Stimulated activated CD8-positive, alpha-beta memory T cell treated with anti-CD3 and anti-CD28 coated beads, Interleukin-2, amount 100 ng/mL, for 48 hours (primary cell): Measurements from ENCODE around the gene COLQ.

Experiments
- DNase-seq, 2 donors: peaks; one replicate each; pipeline ENCODE4 v3.0.0-alpha.2; 2020; ENCODE audit warnings: low read depth in 2 of 2

Gene COLQ

DNA sequence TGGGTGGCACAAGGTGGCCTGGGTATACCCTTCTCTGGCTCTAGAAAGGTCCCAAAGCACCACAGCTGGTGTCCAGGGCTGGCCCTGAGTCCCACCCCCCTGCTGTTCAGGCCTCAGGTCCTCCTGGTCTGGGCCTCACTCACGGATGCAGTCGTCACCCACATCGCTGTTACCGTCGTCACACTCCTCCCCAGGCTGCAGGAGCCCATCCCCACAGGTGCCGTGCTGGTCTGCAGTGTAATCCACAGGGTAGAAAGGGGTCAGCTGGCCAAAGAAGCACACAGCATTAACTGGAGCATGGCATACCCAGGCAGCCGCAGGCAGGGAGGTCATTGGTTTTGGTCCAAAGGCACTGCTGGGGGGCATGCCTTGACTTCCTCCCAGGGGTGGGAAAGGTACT lies 65.8 kb downstream of the COLQ start:
- DNase-seq = no peak

- no peak for DNase-seq
Measured at GRCh38 chr3:15454965-15455364, 66.5 kb downstream of the COLQ start.

DNA sequence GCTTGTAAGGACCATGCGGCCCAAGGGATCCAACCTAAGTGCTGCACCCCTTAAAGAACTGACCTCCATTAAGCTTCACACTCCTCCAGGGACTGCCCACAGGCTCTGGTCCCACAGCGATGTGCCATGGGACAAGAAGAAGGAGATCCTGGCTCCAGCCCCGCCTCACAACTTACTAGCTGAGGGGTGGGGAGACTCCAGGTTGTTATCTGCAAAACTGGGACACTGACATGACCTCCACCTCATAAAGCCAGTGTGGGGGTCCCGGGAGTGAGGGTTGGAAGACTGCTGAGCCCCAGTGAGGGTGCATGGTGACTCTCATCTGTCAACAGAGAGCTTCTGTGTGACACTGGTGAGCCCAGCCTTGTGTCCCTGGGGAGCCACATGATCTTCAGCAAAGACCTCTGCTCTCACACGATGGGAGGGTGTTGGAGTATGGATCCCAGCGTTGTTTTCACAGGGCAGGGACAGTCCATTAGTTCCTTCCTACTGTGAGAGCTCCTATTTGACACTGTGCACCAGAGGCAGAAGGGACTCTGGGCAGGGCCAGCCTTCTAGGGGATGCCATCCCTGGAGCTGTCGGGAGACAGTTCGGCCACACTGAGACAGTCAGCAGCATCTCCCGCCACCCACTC lies 67.4 kb downstream of the COLQ start:
- no peak for DNase-seq

GRCh38 chr3:15453501-15453900 lies 68.0 kb downstream of the COLQ start:
- DNase-seq = no peak

DNA sequence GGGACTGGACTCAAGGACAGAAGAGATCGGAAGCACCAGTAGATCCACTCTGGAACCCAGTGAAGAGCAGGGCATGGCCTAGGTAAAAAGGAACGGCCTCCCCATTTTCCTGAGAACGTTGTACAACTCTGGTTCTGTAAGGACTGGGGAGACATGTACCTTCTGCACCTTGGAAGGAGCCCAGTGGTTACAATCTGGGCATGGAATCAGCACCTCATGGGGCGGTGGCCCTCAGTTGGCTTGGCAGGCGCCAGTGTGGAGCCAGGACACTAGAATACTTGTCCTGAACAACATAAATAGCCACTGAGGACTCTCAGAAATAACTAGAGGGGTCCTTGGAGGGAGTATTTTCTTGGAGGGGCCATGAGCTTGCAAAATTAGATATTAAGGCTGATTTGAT lies 68.5 kb downstream of the COLQ start:
- no peak for DNase-seq

DNA sequence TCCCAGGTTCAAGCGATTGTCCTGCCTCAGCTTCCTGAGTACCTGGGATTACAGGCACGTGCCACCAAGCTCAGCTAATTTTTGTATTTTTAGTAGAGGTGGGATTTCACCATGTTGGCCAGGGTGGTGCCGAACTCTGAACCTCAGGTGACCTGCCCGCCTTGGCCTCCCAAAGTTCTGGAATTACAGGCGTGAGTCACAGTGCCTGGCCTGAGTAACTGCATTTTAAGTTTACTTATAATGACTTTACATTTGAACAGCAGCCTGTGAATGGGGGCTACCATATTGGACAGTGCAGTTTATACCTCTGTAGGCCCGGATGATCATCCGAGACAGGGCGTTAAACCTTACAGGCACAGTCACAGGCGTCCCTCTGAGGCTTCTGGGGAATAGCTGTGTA lies 69.3 kb downstream of the COLQ start:
- DNase-seq = no peak

DNA sequence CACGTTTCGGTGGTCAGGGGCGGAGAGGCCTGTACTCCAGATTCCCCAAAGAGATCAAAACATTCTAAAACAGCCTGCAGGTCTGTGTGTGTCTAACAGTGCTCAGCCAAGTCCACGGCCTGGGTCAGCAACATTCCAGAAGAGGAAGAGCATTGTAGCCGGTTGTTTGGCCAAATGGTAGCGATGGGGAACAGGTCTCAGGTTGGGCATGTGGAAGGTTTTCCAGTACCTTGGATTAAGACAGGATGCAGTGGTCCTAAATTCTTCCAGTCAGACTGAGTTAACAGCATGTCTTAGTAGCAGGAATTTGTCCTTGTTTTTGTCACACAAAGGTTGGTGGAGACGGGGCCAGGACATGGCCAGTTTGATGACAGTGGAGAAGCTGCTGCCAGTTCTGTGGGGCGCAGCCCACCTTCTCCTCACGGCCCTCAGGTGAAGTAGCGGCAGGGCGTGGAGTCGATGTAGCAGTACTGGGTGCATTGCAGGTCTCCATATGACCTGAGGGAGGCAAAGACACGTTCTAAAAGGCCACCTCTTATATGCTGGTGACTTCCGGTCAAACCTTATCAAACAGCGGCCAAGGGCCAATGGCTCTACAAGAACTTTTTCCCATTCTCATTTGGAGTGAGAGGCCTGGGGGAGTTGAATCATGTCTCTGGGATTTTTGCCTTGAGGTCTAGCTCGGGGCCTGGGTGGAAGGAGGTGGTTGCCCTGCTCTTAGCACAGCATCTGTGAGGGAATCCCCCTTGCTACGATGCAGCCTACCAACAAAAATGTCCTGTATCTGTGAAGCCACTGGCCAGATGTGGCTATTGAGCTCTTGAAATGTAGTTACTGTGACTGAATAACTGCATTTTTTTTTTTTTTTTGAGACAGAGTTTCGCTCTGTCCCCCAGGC lies 70.0 kb downstream of the COLQ start:
- no peak for DNase-seq

- DNase-seq = no peak
Measured at GRCh38 chr3:15450438-15451215, 70.9 kb downstream of the COLQ start.

DNA sequence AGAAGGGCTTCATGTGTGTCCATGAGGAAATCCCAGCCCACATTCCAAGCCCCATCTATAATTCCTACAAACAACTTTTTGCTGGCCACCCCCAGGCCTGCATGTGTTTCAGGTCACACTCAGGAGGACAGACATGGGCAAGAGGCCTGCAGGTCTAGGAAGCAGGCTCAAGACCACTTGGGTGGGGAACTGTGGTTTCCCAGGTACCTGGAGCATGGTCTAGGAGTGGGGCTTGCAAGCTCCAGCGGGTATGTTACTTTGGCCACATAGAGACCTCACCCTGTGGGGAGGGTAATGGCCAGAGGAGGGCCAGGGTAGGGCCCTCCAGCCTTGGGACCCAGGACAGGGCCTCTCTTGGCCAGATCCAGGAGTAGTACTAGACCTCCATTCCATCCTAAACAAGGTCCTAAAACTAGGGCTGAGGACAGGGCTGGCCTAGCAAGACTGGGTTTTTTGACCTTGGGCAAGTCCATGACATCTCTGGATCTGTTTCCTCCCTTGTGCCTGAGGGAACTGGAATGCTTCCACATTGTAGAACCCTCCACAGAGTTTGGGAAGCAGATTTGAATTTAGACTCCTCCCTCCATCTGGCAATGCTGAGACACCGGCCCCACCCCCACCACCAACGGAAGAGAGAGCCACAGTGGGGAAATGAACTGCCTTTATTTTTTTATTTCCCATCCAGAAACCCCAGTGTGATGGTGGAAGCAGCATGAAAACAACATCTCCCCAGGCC lies 71.8 kb downstream of the COLQ start:
- DNase-seq = no peak

DNA sequence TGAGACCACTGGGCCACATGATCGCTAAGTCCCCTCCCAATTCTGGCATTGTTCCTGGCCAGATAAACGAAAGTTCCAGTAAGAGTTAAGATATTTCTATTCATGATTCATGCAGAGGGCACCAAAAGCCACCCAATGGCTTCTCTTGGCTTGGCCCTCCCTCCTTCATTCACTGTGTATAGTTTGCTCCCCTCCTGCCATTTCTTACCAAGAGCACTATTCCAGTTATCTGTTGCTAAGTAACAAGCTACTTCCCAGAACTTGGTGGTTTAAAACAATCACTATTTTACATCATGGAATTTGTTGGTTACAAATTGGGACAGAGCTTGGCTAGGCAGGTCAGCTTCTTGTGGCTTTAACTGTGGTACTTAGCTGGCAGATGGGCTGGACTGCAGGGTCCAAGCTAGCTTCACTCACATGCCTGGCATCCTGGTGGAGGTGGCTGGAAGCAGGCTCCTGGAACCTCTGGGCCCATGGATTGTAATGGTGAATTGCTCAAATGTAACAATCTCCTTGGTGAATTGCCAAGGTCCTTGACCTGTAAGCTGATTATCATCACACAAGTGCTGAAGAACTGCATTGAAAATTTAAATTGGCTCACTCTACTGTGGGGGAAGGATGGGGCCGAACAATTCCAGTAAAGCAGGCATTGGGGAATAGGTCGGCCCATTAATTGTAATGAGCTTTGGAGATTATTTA lies 77.5 kb downstream of the COLQ start:
- DNase-seq = no peak

- DNase-seq = no peak
Measured at GRCh38 chr3:15440891-15441290, 80.6 kb downstream of the COLQ start.

- no peak for DNase-seq
Measured at GRCh38 chr3:15439476-15439875, 82.0 kb downstream of the COLQ start.

DNA sequence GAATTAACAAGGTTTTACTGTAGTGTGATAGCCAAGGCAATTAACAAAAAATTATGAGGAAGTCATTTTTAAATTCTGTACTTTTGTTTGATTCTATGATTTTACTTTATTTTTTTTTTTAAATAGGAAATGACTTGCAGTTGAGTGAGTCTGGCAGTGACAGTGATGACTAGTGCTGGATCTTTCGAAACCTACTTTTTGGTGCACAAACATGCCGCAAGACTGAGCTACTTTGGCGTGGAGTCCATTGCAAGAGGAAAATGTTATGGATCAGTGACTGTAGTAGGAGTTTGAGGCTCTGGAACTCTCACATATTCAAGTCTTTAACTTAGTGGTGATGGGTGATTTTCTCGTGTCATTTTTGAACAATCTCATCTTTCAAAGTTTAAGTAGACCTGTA lies 82.5 kb downstream of the COLQ start:
- no peak for DNase-seq

DNA sequence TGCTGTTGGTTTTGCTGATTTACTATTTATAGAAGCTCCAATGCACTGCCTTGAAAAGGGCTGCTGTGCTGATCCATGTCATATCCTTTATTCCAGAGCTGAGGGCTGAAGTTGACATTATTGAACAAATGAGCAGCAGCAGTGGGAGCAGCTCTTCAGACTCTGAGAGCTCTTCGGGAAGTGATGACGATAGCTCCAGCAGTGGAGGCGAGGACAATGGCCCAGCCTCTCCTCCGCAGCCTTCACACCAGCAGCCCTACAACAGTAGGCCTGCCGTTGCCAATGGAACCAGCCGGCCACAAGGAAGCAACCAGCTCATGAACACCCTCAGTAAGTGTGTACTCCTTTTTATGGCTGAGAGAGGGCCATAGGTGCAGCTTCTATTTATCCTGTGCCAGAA lies 85.3 kb downstream of the COLQ start:
- DNase-seq = no peak

DNA sequence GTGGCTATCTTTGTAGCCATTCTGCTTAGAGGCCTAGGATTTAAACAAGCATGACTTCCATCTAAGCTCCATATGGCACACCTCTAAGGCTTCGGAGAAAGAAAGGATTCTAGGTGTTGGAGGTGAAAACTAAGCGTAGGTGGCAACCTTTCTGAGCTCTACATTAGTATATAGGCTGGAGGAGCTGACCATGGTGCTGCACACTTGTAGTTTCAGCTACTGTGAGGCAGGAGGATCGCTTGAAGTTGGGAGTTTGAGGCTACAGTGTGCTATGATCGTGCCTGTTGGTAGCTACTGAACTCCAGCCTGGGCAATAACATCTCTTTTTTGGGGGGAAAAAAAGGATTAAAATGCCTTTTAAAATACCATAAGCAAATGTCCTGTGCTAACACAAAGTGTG lies 86.8 kb downstream of the COLQ start:
- no peak for DNase-seq

DNA sequence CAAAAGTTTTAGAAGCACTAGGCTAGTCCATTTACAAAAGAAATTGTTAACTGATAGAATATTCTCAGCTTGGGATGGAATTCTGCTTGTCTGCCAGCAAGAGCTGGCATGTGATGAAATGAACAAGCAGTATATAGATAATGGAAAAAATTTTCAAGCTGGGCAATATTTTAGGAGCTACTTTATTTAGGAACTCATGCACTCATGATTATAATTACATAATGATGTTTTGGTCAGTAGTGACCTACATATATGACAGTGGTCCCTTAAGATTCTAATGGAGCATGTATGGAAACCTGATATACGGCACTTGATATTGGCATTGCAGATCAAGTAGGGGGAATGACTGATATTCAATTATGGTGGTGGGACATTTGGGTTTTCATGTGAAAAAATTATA lies 88.0 kb downstream of the COLQ start:
- no peak for DNase-seq

- DNase-seq = no peak
Measured at GRCh38 chr3:15431256-15431837, 90.2 kb downstream of the COLQ start.

DNA sequence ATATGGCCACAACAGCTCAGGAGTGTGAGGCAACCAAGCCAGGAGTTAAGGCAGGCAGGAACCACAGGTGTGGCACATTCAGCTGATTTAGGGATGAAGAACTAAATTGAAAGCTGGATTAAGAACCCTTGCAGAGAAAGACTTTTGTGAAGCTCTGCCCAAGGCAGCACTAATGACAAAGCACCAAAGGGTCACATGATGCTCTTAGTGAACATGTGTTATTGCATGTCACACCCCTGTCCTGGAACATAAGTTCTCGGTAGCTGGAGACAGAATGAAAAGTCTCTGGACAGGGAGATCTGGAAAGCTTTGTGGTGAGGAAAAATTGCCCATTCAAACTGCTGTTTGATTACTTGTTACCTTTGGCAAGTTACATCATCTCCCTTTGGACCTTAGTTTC lies 90.9 kb downstream of the COLQ start:
- DNase-seq = no peak

- no peak for DNase-seq
Measured at GRCh38 chr3:15429080-15429479, 92.4 kb downstream of the COLQ start.

DNA sequence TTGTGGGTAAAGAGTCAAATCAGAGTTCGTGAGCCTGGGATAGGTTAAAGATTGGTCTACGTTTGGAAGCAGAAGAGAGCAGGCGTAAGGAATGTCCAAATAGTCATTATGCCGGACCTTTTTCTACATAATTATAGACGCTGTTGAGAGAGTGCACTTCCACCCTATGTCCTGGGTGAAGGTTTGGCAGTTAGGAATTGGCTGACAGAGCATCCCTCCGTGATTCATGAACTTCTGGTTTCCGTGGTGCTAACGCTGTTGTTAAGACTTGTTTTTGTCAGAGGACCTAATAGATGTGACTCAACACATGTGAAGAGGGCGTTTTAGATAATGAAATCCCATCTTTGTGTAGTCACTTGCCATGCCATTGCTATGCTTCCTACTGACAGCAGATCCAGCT lies 93.0 kb downstream of the COLQ start:
- no peak for DNase-seq

DNA sequence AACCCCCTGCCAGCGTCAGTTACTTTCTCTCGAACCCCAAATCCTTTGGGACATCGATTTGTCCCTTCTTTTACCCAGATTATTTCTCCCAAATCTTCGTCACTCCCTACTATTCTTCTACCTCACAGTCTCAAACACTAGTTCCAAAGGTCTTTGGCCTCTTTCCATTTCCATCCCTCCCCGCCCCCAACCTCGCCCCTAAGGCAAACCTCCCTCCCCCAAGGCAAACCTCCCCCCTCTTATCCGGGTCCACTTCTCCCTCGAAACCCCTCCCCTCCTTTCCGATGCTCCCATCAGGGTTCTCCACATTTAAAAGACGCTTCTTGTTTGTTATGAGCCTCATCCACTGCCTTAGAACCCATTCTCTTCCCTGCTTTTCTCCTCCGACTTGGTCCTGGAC lies 93.5 kb downstream of the COLQ start:
- no peak for DNase-seq
